Cerebellar cortex (tissue), 1 donor: ENCODE results near the gene SLC19A1.
"Not testable (repeated sequence)": the region's sequence is repeated elsewhere in the genome, so short reads cannot be mapped to it uniquely, and the experiment has no call there.

Experiments used
- DNase-seq: peaks from one replicate; pipeline ENCODE4 v3.0.0-alpha.2; 2015; ENCODE audit warnings: low spot score

Gene SLC19A1

DNA sequence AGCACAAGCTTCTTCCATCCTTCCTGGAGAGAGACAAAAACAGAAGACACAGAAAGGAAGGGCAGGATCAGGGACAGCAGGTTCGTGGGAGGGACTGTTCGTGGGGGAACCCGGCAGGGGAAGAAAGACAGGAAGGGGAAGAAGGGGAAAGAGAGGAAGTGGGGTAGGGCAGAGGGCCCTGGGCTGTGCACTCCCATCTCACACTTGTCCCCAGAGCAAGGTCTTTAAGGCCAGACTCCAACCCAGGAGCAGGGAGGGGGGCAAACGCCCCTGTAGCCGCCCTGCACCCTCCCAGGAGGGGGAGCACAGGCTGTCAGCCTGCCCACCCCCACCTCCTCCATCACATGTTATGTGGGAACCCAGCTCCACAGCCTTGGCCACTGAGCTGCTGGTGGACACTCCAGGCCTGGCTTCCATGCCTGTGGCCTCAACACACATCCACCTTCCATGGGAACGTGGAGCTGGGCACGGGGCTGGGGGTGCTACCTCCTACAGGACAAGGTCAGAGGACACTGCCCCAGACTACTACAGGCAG, 9.3 kb downstream of the SLC19A1 start:
- DNase-seq = no peak

DNA sequence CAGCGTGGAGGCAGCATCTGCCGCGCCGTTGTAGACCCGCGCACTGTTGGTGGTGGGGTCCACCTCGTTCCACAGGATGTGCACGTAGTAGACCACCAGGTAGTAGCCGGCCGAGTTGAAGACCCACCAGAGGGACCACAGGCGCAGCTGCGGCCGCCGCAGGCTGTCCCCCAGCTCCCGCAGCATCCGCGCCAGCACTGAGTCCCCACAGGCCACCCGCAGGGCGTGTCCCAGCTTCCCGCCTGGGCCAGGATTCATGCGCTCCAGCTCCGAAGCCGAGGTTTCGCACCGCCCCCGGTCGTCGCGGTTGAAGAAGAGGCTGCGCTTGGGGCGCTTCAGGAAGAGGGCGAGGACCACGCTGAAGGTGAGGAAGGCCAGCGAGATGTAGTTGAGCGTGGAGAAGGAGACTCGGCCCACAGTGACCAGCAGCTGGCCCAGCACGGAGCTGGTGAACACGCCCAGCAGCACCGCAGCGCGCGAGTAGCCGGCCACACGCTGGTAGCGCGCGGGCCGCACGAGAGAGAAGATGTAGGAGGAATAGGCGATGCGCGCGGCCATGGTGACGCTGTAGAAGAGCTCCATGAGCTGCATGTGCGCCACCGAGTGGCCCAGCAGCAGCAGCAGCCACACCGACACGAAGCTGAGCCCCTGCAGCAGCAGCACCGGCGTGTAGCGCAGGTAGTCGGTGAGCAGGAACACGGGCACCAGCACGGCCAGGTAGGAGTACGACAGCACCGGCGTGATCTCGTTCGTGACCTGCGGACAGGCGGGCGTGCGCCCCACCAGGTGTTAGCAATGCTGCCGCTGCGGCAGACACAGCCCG, 10.6 kb downstream of the SLC19A1 start:
- no peak for DNase-seq

DNA sequence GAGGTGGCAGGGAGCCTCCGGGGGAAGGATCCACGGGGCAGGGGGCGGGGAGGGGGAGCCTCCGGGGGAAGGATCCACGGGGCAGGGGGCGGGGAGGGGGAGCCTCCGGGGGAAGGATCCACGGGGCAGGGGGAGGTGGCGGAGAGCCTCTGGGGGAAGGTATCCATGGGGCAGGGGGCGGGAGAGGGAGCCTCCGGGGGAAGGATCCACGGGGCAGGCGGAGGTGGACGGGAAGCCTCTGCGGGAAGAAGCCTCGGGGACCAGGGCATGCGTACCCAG, 11.2 kb downstream of the SLC19A1 start:
- DNase-seq = not testable (repeated sequence)

DNA sequence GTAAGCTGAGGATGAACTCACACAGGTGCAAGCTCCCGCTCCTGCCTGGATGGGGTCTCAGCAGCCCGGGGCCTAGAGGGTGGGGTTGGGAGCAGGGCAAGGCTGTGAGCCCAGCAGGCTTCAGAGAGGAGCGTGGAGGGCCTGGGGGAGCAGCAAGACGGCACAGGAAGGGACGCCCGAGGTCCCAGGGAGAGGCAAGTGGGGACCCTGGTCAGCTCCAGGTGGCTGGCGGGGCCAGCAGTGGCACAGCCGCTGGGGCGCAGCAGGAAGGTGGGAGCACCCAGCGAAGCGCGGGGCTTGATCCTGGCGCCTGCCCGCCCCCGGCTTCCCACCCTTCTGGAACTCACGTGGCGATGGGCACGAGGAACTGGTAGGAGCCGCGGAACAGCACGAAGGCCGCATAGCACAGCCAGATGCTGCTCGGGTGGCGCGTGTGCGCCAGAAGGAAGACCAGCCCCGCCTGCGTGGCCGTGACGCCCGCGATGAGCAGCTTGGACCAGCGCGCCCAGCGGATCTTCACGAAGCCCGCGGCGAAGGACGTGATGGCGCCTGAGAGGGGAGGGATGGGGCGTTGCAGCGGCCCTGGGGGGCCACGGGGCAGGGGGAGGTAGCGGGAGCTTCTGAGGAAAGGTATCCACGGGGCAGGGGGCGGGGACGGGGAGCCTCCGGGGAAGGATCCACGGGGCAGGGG, 11.7 kb downstream of the SLC19A1 start:
- no peak for DNase-seq

DNA sequence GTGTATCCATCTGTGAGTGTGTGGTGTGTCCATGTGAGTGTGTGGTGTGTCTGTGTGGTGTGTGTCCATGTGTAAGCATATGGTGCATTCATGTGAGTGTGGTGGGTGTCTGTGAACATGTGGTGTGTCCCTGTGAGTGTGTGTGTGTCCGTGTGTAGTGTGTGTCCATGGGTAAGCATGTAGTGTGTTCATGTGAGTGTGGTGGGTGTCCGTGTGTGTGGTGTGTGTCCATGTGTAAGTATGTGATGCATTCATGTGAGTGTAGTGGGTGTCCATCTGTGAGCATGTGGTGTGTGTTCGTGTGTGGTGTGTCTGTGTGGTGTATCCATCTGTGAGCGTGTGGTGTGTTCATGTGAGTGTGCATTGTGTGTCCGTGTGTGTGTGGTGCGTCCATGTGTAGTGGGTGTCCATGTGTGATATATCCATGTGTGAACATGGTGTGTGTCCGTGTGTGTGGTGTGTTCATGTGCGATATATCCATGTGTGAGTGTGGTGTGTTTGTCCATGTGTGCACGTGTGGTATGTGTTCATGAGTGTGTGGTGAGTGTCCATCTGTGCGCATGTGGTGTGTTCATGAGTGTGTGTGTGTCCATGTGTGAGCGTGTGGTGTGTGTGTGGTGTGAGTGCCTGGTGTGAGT, 12.3 kb downstream of the SLC19A1 start:
- DNase-seq = no peak

DNA sequence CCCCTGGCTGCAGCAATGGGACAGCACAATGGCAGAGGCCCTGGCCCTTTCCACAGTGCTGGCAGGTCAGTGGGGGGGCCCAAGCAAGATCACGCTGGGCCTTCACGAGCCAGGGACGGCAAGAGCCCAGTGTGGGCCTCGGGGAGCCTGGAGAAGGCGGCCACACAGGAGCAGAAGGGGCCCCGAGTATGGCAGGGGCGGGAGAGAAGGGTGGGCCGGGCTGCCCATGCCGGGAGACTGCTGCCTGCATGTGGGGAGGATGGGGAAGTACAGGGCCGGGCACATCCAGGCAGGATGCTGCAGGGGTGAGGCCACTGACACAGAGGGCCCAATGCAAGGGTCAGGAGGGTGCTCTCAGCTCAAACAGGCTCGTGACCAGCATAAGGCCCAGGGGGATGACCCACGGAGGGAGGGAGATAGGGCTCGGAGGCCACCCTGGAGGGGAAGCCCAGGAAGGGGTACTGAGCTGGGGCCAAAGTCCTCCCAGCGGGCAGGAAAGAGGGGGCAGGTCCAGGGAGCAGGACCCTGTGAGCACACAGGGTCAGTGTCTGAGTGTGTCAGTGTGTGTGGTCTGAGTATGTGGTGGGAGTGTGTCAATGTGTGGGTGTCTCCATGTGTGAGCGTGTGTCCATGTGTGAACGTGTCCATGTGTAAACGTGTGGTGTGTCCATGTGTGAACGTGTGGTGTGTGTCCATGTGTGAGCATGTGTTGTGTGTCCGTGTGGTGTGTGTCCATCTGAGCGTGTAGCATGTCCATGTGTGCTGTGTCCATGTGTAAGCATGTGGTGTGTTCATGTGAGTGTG, 13.1 kb downstream of the SLC19A1 start:
- DNase-seq = no peak

DNA sequence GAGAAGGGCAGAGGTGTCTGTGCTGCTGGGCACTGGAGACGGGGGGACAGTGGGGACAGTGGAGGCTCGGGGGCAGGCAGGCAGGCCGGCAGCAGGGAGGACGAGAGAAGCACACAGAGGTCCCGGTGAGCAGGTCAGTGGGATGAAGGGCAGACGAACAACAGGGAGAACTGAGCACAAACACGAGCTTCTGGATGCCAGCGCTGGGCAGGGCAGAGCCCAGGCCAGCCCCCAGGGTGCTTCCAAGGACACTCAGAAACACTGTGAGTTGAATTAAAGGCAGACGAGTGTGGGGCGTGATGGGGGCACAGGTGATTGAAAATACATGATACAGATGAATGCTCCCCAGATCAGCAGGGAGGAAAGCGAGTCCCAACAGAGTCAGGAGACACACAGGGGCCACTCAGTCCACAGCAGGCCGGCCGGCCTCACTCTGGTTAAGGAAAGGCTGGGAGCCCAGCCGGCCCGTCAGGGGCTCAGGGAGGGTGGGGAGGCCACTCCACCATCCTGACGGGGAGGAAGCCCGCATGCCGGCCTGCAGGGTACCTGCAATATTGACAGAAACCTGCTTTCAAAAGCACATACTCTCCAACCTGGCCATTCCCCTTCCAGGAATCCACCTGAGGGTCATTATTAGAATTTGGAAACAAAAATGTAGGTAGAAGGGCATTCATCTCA, 14.1 kb downstream of the SLC19A1 start:
- no peak for DNase-seq

DNA sequence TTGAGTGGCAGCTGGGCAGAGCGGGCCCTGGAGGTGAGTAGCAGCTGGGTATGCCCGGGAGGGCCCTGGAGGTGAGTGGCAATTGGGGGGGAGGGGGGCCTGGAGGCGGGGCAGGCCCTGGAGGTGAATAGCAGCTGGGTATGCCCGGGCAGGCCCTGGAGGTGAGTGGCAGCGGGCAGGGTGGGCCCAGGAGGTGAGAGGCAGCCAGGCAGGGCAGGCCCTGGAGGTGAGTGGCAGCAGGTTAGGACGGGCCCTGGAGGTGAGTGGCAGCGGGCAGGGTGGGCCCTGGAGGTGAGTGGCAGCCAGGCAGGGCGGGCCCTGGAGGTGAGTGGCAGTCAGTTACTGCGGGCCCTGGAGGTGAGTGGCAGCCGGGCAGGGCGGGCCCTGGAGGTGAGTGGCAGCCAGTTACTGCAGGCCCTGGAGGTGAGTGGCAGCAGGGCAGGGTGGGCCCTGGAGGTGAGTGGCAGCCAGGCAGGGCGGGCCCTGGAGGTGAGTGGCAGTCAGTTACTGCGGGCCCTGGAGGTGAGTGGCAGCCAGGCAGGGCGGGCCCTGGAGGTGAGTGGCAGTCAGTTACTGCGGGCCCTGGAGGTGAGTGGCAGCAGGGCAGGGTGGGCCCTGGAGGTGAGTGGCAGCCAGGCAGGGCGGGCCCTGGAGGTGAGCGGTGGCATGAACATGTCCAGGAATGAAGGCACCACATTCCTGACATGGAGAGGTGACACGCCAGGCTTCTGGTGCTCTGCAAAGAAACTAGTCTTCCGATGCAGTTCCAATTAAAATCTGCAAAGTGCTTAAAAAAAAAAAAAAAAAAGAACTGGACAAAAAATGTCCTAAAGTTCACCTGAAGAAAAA, 14.9 kb downstream of the SLC19A1 start:
- not testable (repeated sequence) for DNase-seq

DNA sequence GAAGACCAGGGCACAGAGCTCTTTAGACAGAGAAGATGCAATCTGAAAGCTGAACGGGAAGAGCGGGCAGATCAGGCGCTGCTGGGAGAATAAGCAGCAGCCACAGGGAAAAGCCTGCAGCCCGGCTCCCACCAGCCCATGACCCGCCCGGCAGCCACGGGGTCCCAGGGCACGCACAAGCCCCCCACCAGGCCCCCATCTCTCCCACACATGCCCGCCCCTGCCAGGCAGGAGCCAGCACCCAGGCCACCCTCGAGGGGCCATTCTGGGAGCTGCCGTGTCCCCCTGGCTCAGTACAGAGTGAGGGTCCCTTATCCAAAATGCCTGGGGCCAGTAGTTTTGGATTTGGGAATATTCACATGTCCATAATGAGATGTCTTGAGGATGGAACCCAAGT, 16.3 kb downstream of the SLC19A1 start:
- no peak for DNase-seq

DNA sequence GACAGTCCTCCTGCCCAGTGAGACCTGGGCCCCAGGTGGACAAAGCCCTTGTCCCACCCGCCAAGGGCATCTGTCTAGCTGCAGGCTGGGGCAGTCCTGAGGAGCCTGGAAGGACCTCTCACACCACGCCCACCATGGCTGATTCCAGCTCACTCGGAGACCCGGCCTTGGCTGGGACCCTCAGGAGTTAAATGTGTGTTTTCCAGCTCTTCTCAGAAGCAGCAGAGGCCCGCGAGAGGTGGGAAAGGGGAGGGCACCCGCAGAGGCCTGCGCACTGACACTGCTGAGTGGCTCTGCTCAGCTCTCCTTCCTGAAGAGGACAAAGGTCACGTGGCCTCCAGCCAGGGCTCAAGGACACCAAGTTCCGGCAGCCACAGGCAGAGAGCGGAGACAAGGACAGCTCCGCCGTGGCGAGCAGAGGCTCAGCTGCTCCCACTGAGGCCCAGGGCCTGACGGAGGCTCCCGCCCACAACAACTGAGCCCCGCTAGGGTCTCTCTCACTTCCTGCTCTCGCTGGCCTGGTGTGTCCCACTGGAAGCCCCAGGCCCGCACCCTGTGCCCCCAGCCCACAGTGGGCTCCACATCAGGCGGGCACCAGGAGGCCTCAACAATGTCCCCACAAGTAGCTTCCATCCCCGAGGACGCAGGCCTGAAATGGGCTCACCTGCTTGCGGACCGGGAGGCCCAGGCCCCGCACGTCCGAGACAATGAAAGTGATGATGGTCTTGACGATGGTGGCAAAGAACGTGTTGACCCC, 16.9 kb downstream of the SLC19A1 start:
- DNase-seq = no peak

DNA sequence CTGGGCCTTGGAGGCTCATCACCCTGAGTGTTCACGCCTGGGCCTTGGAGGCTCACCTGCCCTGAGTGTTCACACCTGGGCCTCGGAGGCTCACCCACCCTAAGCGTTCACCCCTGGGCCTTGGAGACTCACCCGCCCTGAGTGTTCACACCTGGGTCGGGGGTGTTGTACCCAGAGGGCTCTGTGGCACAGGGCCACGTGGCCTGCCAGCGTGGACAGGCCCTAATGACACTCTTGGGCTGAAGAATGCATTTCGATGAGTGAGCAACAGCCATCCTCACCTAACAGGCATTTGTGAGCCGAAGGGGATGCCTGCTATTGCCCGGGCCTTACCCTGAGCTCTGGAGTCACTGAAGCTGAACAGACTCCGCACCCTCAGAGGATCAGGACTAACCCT, 17.5 kb downstream of the SLC19A1 start:
- DNase-seq = no peak

DNA sequence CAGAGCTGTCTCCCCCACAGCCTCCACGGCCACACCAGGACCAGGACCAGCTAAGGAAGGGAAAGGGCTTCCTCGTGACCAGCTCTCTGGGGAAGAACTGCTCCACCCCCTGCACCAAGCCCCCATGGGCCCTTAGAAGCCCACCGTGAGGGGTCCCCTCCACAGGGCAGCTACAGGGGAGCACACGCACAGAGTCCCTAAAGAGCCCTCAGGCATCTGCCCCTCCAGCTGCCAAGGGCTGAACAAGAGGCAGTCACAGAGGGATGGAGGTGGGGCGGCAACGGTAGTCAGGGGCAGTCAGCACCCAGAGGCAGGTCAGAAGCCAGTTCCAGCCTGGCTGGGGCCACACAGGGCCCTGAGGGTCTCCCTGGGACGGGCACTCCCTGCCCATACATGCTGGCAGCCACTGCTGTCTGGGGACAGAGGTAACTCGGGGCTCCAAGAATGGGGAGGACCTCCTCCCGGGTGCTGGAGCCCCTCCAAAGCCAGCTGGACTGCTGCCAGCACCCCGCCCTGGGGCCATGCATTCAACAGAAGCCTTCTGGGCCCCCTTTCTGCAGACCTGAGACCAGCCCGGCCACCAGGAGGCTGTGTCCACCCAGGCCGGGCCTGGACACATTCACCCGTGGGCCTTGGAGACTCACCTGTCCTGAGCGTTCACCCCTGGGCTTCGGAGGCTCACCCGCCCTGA, 18.7 kb downstream of the SLC19A1 start:
- DNase-seq = no peak

DNA sequence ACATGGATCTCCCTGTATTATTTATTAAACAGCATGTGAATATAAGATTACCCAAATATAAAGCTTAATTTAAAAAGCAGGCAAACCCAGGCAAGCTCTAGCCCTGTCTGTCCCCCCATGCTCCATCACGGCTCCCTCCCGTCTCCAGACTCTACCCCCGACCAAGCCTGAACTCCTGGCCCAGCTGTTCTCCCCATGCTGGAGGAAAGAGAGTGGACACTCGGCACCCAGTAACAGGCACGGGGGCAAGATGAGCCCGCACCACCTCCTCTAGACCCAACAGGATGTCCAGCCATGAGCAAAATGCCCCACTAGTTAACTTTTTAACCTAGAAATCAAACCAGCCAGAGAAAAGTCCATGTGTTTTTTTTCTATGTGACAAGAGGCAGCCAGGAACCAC, 19.3 kb downstream of the SLC19A1 start:
- DNase-seq = no peak

DNA sequence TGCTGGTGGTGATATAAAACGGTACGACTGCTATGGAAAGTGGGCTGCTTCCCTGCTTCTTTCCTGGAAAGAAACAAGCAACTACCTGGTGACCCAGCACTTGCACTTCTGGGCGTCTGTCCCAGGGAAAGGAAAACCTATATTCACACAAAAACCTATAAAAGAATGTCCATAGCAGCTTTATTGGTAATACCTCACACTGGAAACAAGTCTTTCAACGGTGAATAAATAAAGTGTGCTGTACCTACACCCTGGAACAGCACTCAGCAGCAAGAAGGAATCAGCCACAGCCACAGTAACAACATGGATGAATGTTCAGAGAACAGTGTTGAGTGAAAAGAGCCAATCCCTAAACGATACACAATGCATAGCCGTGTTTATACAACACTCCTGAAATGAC, 19.9 kb downstream of the SLC19A1 start:
- no peak for DNase-seq

DNA sequence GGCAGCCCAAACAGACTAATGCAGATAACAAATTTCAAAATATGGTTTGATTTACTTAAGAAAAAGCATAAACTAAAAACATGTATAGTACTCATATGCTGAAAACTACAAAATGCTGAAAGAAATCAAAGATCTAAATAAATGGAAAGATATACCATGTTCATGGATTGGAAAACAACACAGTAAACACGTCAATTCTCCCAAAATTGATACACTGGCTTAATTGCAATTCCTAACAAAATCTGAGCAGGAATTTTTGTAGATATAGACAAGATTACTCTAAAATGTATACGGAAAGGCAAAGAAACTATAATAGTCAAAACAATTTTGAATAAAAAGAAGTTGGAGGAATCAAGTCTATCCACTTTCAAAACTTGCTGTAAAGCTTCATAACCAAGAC, 21.0 kb downstream of the SLC19A1 start:
- no peak for DNase-seq

DNA sequence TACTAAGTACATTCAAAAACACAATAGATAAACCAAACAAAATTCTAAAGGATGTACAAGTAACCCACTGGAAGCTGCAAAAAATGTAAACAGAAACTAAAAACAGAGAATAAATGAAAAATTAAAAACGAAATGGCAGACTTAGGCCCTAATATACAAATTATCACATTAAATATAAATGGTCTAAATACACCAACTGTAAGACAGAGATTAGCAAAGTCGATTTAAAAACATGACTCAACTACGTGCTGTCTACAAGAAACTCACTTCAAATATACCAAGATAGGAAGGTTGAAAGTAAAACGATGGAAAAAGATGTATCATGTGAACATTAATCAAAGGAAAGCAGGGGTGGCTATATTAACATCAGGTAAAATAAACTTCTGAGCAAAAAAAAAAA, 23.1 kb downstream of the SLC19A1 start:
- DNase-seq = no peak

DNA sequence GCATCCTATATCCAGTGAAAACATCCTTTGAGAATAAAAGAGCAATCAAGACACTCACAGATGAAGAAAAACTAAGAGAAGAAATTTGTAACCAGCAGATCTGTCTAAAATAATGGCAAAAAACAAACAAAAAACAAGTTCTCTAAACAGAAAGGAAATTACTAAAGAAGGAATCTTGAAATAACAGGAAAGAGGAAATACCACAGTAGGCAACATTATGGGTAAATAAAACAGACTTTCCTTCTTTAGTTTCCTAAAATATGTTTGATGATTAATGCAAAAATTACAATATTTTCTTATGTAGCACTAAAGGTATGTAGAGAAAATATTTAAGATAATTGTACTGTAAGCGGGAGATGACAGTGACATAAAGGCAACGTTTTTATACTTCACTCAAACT, 23.5 kb downstream of the SLC19A1 start:
- DNase-seq = no peak

DNA sequence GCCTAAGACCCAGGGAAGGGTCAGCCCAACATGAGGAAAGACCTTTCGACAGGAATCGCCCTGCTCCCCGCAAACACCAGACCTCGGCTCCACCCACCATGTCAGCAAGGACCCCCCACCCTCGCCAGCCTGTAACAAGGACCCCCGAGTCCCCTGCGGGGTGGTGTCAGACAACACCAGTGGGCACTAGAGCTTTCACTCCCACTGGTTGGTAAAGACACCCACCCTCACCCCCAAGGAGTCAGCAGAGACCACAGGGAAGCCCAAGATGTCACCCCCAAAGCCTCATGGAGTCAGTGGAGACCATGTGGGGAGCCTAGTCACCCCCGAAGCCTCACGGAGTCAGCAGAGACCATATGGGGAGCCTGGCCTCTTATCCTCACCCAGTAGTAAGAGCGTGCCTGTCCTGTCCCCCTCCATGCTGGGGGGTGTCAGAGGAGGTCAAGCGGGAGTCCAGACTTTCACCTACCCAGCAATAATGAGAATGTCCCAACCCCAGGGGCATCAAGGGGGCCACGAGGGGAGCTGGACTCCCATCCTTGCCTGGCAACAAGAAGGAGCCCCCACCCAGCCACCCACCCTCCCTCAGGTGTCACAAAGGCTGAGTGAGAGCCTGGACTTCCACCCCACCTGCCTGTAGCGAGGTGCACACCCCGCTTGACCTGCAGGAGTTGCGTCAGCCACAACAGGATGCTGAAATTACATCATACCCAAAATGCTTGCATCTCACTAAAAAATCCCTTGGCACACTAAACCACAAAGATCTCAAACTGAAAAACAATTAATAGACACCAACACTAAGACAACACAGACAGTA, 24.8 kb downstream of the SLC19A1 start:
- no peak for DNase-seq
